HEK293 (cell line): ENCODE measurements around the gene KRTAP20-4.

Source experiments
- CTCF ChIA-PET: fragments of 350-600 bp; formaldehyde crosslinking; extraction: SDS; loops from one replicate; lab custom pipeline; 2021; ENCODE audit warnings: antibody characterized with exemption; lab: Yijun Ruan, JAX
- POLR2A ChIA-PET: fragments of 300-600 bp; formaldehyde crosslinking; extraction: SDS; loops from one replicate; lab custom pipeline; 2020; ENCODE audit warnings: antibody characterized with exemption, inconsistent platforms; lab: Yijun Ruan, JAX
- H3K27ac ChIP-seq: fragments of 200-500 bp; sonication (Bioruptor generic); 2 replicates; pipeline ENCODE4 v1.5.1; 2014; ENCODE audit warnings: low read depth, low read length, control low read depth, inconsistent platforms; ENCODE audit errors: extremely low read depth
- H3K36me3 ChIP-seq, 2 experiments: fragments of 200-500 bp in 1 of 2; sonication (Bioruptor generic) in 1 of 2; 1 replicate in 1 of 2; 2 replicates in 1 of 2; pipeline ENCODE4 v1.5.1; 2014 to 2017; ENCODE audit warnings: inconsistent platforms in 2 of 2, low read length in 2 of 2; ENCODE audit not compliant: control insufficient read depth in 2 of 2, insufficient read depth in 1 of 2
- H3K4me1 ChIP-seq: fragments of 200-500 bp; sonication (Bioruptor generic); 2 replicates; pipeline ENCODE4 v1.5.1; 2014; ENCODE audit warnings: mild to moderate bottlenecking, low read length, inconsistent platforms; ENCODE audit not compliant: control insufficient read depth, insufficient read depth
- H3K4me3 ChIP-seq: 2 replicates; pipeline ENCODE4 v1.5.1; 2011; ENCODE audit warnings: low read depth, mild to moderate bottlenecking, control low read depth, low read length, moderate library complexity
- H3K9me3 ChIP-seq: fragments of 200-500 bp; sonication (Bioruptor generic); 2 replicates; pipeline ENCODE4 v1.5.1; 2014; ENCODE audit warnings: low read depth, low read length, inconsistent platforms; ENCODE audit not compliant: control insufficient read depth, insufficient read depth
- BCL11B ChIP-seq: fragments of 450-650 bp; formaldehyde crosslinking; IDR thresholded peaks from 2 replicates; pipeline ENCODE4 v1.5.1; 2016; ENCODE audit warnings: low read depth, missing biosample characterization, missing genetic modification characterization
- BCL6B ChIP-seq: fragments of 450-650 bp; formaldehyde crosslinking; IDR thresholded peaks from 2 replicates; pipeline ENCODE4 v1.5.1; 2017; ENCODE audit warnings: missing biosample characterization, missing genetic modification characterization
- ELK4 ChIP-seq: IDR thresholded peaks from 2 replicates; pipeline ENCODE4 v1.6.1; 2011; ENCODE audit warnings: mild to moderate bottlenecking, low read depth, low read length, borderline replicate concordance
- GFI1B ChIP-seq: fragments of 450-650 bp; formaldehyde crosslinking; IDR thresholded peaks from 2 replicates; pipeline ENCODE4 v1.5.1; 2016; ENCODE audit warnings: missing biosample characterization, missing genetic modification characterization
- GLIS2 ChIP-seq: fragments of 450-650 bp; formaldehyde crosslinking; IDR thresholded peaks from 2 replicates; pipeline ENCODE4 v1.5.1; 2016; ENCODE audit warnings: missing biosample characterization, missing genetic modification characterization
- HOXA7 ChIP-seq: sonication (generic); formaldehyde crosslinking; IDR thresholded peaks from 2 replicates; pipeline ENCODE4 v1.8.1; 2022; ENCODE audit warnings: missing genetic modification reagents, borderline replicate concordance
- KLF8 ChIP-seq: fragments of 450-650 bp; formaldehyde crosslinking; IDR thresholded peaks from 2 replicates; pipeline ENCODE4 v1.5.1; 2016; ENCODE audit warnings: missing biosample characterization, missing genetic modification characterization
- PRDM10 ChIP-seq: fragments of 450-650 bp; formaldehyde crosslinking; IDR thresholded peaks from 2 replicates; pipeline ENCODE4 v1.5.1; 2016; ENCODE audit warnings: missing biosample characterization, missing genetic modification characterization
- SCRT1 ChIP-seq: fragments of 450-650 bp; formaldehyde crosslinking; IDR thresholded peaks from 2 replicates; pipeline ENCODE4 v1.5.1; 2016; ENCODE audit warnings: missing biosample characterization, missing genetic modification characterization, borderline replicate concordance
- SETDB1 ChIP-seq: IDR thresholded peaks from one replicate; pipeline ENCODE4 v1.6.1; 2017; ENCODE audit warnings: mild to moderate bottlenecking, low read length, moderate library complexity, mixed read lengths; ENCODE audit not compliant: insufficient read length
- SP7 ChIP-seq: fragments of 450-650 bp; formaldehyde crosslinking; IDR thresholded peaks from 2 replicates; pipeline ENCODE4 v1.5.1; 2016; ENCODE audit warnings: missing biosample characterization, missing genetic modification characterization
- ZBTB1 ChIP-seq: fragments of 450-650 bp; formaldehyde crosslinking; IDR thresholded peaks from 2 replicates; pipeline ENCODE4 v1.5.1; 2016; ENCODE audit warnings: missing biosample characterization, missing genetic modification characterization
- ZBTB20 ChIP-seq: fragments of 450-650 bp; formaldehyde crosslinking; IDR thresholded peaks from 2 replicates; pipeline ENCODE4 v1.5.1; 2016; ENCODE audit warnings: missing biosample characterization, missing genetic modification characterization
- ZFP3 ChIP-seq: fragments of 450-650 bp; formaldehyde crosslinking; IDR thresholded peaks from 2 replicates; pipeline ENCODE4 v1.5.1; 2016; ENCODE audit warnings: low read depth, missing biosample characterization, missing genetic modification characterization
- ZFP41 ChIP-seq: fragments of 450-650 bp; formaldehyde crosslinking; IDR thresholded peaks from 2 replicates; pipeline ENCODE4 v1.5.1; 2016; ENCODE audit warnings: missing biosample characterization, missing genetic modification characterization, borderline replicate concordance
- ZNF10 ChIP-seq: fragments of 450-650 bp; formaldehyde crosslinking; IDR thresholded peaks from 2 replicates; pipeline ENCODE4 v1.5.1; 2017; ENCODE audit warnings: missing biosample characterization, missing genetic modification characterization
- ZNF155 ChIP-seq: fragments of 450-650 bp; formaldehyde crosslinking; IDR thresholded peaks from 2 replicates; pipeline ENCODE4 v1.5.1; 2016; ENCODE audit warnings: missing biosample characterization, missing genetic modification characterization
- ZNF26 ChIP-seq: fragments of 450-650 bp; formaldehyde crosslinking; IDR thresholded peaks from 2 replicates; pipeline ENCODE4 v1.5.1; 2016; ENCODE audit warnings: missing biosample characterization, missing genetic modification characterization
- ZNF335 ChIP-seq: fragments of 450-650 bp; formaldehyde crosslinking; conservative IDR thresholded peaks from 2 replicates; pipeline ENCODE4 v1.5.1; 2016; ENCODE audit warnings: missing biosample characterization, missing genetic modification characterization
- ZNF394 ChIP-seq: fragments of 450-650 bp; formaldehyde crosslinking; IDR thresholded peaks from 2 replicates; pipeline ENCODE4 v1.5.1; 2016; ENCODE audit warnings: missing biosample characterization, missing genetic modification characterization, mild to moderate bottlenecking, moderate library complexity, borderline replicate concordance
- ZNF426 ChIP-seq: fragments of 450-650 bp; formaldehyde crosslinking; IDR thresholded peaks from 2 replicates; pipeline ENCODE4 v1.5.1; 2017; ENCODE audit warnings: missing biosample characterization, missing genetic modification characterization, mild to moderate bottlenecking, inconsistent platforms, moderate library complexity
- ZNF660 ChIP-seq: fragments of 450-650 bp; IDR thresholded peaks from 2 replicates; pipeline ENCODE4 v1.5.1; 2018; ENCODE audit warnings: missing biosample characterization, mild to moderate bottlenecking, missing genetic modification characterization
- ZNF664 ChIP-seq: fragments of 450-650 bp; formaldehyde crosslinking; IDR thresholded peaks from 2 replicates; pipeline ENCODE4 v1.5.1; 2016; ENCODE audit warnings: missing biosample characterization, missing genetic modification characterization
- ZSCAN30 ChIP-seq: fragments of 450-650 bp; IDR thresholded peaks from 2 replicates; pipeline ENCODE4 v1.5.1; 2018; ENCODE audit warnings: missing biosample characterization, mild to moderate bottlenecking, missing genetic modification characterization, moderate library complexity
- ZSCAN5A ChIP-seq: fragments of 450-650 bp; formaldehyde crosslinking; IDR thresholded peaks from 2 replicates; pipeline ENCODE4 v1.5.1; 2016; ENCODE audit warnings: missing biosample characterization, missing genetic modification characterization

The KRTAP20-4 gene

GRCh38 chr21:30638686-30639085 is 18.3 kb downstream of the KRTAP20-4 start:
- no peak overlapping the region for H3K27ac ChIP-seq
- no peaks in the 10 kb centered on the region for H3K36me3 ChIP-seq
- TF ChIP-seq ZNF426 (no peak), ZNF10 (tag by site-specific recombination) (no peak), ELK4 (no peak), ZFP3 (tag by site-specific recombination) (no peak), ZNF394 (tag by site-specific recombination) (no peak), SP7 (tag by site-specific recombination) (no peak), ZNF664 (no peak), SCRT1 (no peak), ZNF660 (tag by site-specific recombination) (no peak), BCL6B (tag by site-specific recombination) (no peak), SETDB1 (no peak), GFI1B (tag by site-specific recombination) (no peak)
- TF ChIP-seq, all 188 proteins: peak for 0
- H3K4me3 ChIP-seq: no peak overlapping the region
- H3K9me3 ChIP-seq: no peaks in the 10 kb centered on the region
- POLR2A ChIA-PET: no interaction called here
- CTCF ChIA-PET: interaction anchor here (0.6 kb wide), 1 partner anchor 357 kb away, joined by 3 read pairs; no protein-coding TSS in a partner anchor
- no peaks in the 10 kb centered on the region for H3K4me1 ChIP-seq

- no peak within 1 kb of the TSS for H3K27ac ChIP-seq
- TF ChIP-seq ZBTB1 (tag by site-specific recombination): no peak
- no peak for TF ChIP-seq ZBTB20 (tag by site-specific recombination)
- TF ChIP-seq ZSCAN30 (tag by site-specific recombination): no peak
- TF ChIP-seq ZFP41 (tag by site-specific recombination): no peak
- TF ChIP-seq ZSCAN5A: no peak
- no peak for TF ChIP-seq BCL11B
- no peaks in the 10 kb centered on the region for H3K4me1 ChIP-seq
- ChIA-PET CTCF (interaction anchor here (0.8 kb wide), 1 partner anchor 46 kb away, joined by 3 read pairs; no protein-coding TSS in a partner anchor), POLR2A (no interaction called here)
- H3K36me3 ChIP-seq: no peaks in the 10 kb centered on the region
- H3K9me3 ChIP-seq: no peaks in the 10 kb centered on the region
- H3K4me3 ChIP-seq: no peak within 1 kb of the TSS
Observed at GRCh38 chr21:30642564-30642963, 22.1 kb downstream of the KRTAP20-4 start, which contains the start of gene KRTAP20-3. TSS of gene KRTAP20-3 (plus strand) at chr21:30642864.

- no peaks in the 10 kb centered on the region for H3K9me3 ChIP-seq
- CTCF ChIA-PET: no interaction called here
- POLR2A ChIA-PET: no interaction called here
- no peak overlapping the region for H3K4me3 ChIP-seq
- no peaks in the 10 kb centered on the region for H3K4me1 ChIP-seq
- H3K36me3 ChIP-seq: no peaks in the 10 kb centered on the region
- H3K27ac ChIP-seq: no peak overlapping the region
- TF ChIP-seq ZNF155 (no peak), ZNF26 (tag by site-specific recombination) (no peak), KLF8 (no peak), ZNF426 (no peak), GLIS2 (tag by site-specific recombination) (no peak), HOXA7 (CRISPR knock-in tag) (no peak), PRDM10 (tag by site-specific recombination) (no peak), SP7 (tag by site-specific recombination) (no peak), ZNF335 (no peak)
Observed at GRCh38 chr21:30646904-30647414, 26.5 kb downstream of the KRTAP20-4 start.
